Superior temporal gyrus (tissue), 1 donor: ENCODE data around the gene NWD2.
A peak's percentile ranks its signal among the peaks of the same experiment; 100 is the strongest.

ENCODE experiments used
- DNase-seq: peaks from one replicate; pipeline ENCODE4 v3.0.0-alpha.2; 2016; ENCODE audit errors: extremely low spot score

The NWD2 gene

GRCh38 chr4:37440501-37440900 lies 196.0 kb downstream of the NWD2 start:
- no peak for DNase-seq

GRCh38 chr4:37441231-37442061 lies 196.9 kb downstream of the NWD2 start:
- no peak for DNase-seq

- DNase-seq: no peak
Measured at GRCh38 chr4:37442062-37442323, 197.4 kb downstream of the NWD2 start.

GRCh38 chr4:37443137-37443536 lies 198.6 kb downstream of the NWD2 start:
- DNase-seq: no peak

DNA sequence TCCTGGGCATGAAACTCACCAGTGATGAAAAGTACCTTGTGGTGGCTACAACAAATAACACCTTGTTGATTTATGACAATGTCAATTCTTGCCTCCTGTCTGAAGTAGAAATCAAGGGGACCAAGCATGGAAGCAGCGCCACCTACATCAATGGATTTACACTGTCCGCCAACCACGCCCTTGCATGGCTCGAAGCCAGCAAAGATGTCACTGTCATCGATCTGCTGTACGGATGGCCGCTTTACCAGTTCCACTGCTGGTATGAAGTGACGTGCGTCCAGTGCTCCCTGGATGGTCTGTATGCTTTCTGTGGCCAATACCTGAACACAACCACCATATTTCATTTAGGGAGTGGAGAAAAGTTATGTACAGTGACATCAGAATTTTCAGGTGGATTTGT lies 200.5 kb downstream of the NWD2 start:
- no peak for DNase-seq

DNA sequence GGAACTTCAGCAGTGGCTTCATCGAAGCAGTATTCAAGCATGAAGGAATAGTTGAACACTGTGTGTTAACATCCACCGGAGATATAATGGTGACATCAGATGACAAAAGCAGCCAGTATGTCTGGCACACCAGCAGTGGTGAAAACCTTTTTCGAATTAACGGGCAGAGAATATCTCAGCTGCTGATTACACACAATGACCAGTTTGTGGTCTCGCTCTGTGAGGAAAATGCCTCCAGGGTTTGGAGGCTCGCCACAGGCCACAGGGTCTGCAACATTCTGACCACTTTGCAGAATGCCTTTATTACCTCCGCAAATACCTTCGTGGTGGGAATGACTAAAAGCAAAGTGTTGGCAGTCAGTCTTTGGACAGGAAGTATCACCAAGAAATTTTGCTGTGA lies 201.5 kb downstream of the NWD2 start:
- DNase-seq: no peak

GRCh38 chr4:37447886-37448285 lies 203.3 kb downstream of the NWD2 start:
- DNase-seq: no peak

GRCh38 chr4:37450309-37450708 lies 205.8 kb downstream of the NWD2 start:
- DNase-seq: no peak

DNA sequence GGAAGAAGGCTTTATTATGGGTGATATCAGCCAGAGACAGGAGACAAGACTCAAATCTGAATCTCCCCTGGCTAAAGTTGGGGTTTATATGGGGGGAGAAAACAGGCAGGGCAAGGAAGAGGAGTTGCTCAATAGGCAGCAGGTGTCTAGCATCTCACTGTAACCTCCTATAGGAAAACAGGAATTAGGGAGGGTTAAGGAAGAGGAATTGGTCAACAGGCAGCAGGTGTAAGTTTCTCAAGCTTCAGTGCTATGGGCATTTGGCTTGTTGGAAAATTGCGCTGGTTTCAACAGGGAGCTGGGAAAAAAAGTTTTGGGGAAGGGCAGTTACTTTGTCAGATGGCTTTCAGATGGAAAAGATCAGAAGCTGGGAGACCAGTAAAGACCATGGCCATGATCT lies 206.4 kb downstream of the NWD2 start:
- no peak for DNase-seq

GRCh38 chr4:37451656-37452055 lies 207.1 kb downstream of the NWD2 start:
- no peak for DNase-seq

DNA sequence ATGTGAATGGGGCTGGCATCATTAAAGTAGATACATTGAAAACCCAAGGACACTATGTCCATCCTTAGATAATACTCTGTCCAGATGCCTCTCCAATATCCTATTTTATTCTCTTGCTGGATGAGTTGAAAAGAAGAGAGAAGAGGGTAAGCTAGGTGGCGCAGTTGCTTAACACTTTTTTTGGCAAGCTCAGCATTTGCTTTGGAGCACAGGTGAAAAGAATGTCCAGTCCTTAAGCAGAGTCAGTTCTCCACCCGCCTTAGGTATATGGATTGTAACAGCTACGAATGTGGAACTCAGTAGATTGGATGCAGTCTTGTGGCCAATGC lies 208.4 kb downstream of the NWD2 start:
- peak; percentile 90 for DNase-seq

DNA sequence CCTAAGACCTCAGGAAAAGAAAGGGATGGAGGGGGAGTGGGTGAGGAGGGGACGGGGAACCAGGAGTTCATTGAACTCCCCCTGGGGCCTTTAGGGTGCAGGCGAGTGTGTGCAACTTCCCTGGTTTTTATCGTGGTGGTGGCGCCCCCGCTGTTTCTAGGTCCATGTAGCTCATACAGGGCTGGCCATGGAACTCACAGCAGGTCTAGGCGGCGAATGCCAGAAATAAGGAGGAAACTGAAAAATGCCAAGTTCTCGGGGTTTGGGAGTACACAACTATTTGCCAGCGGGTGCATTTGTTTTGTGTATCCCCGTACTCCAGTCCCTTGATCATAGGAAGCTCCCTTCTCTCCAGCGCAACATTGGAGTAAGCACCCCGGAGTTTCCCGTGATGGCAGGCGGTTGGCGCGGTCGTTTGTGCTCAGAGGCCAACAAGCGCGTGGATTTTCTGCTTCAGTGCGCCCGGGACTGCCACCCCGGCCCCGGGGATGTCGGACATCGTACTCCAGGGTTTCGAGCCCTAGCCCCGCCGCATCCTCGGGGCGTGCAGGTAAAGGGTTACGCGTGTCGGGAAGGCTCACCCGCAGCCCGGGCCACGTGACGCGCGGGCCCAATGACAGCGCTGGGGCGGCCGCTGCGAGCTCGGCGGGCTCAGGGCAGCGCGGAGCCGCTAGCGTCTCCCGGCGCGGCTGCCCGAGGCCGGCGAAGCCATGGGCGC lies 208.9 kb downstream of the NWD2 start:
- peak; percentile 71 for DNase-seq

DNA sequence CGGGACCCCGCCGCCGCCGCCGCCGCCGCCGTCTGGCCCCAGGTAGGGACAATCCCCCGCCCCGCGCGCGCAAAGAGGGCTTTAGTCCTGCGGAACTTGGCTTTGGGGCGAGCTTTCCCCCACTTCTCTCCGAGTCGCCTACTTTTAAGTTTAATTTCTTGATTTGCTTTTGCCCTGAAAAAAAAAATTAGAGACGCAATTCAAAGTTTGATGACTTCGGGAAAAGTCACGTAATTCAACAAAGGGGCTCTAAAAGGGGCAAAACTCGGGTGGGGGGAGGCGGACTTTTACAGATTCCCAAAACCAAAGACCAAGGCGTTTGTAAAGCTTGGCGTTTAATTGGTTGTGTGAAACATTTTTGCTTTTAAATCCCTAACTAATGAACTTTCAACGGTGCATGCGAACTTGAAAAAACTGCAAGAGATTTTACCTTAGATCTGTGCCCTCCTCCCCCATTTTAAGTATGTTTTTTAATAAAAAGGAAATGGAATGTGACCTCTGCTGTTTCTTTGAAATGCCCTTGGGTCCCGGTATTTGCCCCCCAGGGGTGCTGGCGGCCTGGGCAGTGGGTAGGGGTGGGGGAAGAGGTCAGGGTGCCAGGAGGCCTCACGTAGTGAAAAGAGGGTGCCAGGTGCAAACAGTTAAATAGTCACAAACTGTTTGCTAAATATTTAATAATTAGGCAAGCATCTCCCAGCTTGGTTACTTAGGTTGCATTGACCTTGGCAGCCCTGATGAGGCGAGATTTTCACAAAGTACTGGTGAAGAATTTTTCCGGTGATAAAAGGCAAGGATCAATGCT lies 209.7 kb downstream of the NWD2 start:
- DNase-seq: no peak

DNA sequence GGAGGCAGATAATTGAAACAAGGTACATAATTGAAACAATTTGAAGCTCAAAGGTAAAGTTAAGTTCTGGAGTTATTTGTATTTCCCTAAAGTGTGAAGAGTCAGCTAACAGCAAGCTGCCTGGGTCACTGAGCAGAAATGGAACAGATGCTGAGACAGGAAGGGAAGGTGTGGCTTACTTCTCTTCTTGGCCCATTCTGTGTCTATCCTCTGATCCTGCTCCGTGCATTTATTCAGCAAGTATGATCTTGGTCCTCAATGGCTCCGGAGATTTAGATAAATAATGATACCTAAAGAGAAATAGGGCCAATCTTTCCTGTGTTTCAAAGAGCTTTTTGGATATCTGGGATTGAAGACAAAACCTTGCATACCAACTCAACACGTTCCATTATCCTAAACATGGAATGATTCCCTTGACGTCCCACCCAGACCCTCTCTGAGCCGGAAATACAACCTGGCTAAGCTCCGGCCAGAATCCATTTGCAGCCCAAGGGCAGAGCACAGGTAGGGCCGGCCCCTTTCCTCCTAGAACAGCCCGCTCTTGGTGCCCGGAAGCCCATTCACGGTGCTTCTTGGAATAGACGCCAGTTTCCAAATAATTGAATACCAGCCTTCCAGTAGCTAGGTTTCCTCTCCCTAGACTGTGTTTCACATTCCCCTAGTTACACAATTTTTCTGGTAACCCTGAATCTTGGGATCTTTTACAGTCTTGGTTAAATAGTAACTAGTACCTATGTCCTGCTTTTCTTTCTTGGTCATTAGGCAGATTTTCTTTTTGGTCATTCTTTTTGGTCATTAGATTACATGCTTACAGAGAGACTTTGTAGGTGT lies 211.0 kb downstream of the NWD2 start:
- no peak for DNase-seq

- DNase-seq: no peak
Measured at GRCh38 chr4:37461801-37462200, 217.3 kb downstream of the NWD2 start.

DNA sequence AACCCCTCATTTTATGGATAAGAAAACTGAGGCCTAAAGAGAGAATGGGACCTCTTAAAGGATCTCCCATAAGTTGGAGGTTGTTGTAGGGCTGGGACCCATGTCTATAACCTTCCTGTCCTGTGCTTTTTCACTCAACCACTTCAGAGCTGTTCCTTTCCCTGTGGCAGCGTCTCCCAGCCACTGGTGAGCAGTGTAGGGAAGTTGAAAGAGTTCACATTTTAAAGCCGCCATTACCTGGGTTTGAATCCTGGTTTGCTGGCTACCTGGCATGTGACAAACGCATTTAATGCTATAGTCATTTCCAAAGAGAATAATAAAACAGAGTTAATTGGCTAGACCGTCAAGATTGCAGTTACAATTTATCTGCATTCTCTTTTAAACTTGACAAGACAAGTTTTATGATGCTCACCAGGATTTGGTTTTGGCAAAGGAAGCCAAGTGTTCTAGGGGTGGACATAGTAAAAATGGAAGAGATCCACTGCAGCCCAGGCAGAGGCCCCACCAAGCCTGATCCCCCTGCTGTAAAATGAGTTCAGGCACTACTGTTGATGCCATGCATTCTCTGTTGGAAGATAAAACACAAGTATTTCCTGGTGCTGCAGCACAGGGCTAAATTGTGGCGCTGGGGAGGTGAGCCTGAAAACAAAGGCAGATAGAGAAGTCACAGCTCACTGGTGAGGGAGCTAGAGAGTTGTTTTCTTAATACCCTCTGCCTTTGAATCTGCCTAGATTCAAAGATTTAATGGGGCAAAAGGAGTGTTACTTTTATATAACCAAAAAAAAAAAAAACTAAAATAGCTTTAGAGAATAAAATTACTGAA lies 218.7 kb downstream of the NWD2 start:
- no peak for DNase-seq

GRCh38 chr4:37464373-37465128 lies 220.0 kb downstream of the NWD2 start:
- no peak for DNase-seq

- DNase-seq: no peak
Measured at GRCh38 chr4:37465296-37465695, 220.8 kb downstream of the NWD2 start.

- DNase-seq: no peak
Measured at GRCh38 chr4:37465845-37466244, 221.3 kb downstream of the NWD2 start.

DNA sequence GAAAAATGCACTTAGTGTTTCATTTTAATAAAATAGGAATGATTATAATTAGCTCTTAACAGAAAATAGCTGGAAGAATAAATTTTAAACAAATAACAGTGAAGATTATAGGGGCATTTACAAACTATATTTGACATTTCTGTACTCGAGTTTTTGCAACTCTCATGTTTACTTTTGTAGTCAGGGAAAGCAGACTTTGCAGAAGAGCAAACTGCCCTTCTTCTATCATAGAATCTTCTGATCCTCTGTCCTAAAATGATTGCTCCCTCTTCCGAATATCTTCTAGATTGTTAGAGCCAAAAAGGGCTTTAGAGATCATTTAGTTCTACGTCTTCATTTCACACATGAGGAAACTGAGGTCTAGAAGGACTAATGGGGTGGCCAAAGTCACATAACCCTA lies 222.7 kb downstream of the NWD2 start:
- no peak for DNase-seq
